Activated CD4-positive, alpha-beta T cell treated with anti-CD3 and anti-CD28 coated beads for 36 hours (primary cell): Measurements from ENCODE around the gene ACADVL. TPM values are rescaled to one million over a fixed set of nuclear protein-coding genes. Genes with fewer than 3 reads are reported as not detected.

Source experiments
- ATAC-seq: fragments of 200-7000 bp; cut with Tn5 transposase; one replicate; pipeline ENCODE4 v1.10.0; 2021; ENCODE audit warnings: mild to moderate bottlenecking, moderate library complexity
- CTCF ChIA-PET: fragments of 350-600 bp; sonication (Branson Sonifier 250); formaldehyde crosslinking; loops from one replicate; lab custom pipeline; 2021; ENCODE audit warnings: antibody characterized with exemption; lab: Charles Lee
- POLR2A ChIA-PET: fragments of 350-600 bp; sonication (Branson Sonifier 250); formaldehyde crosslinking; loops from one replicate; lab custom pipeline; 2021; ENCODE audit warnings: antibody characterized with exemption, inconsistent platforms; lab: Charles Lee
- DNase-seq: peaks from one replicate; pipeline ENCODE4 v3.0.0-alpha.2; 2020
- H3K27ac Mint-ChIP-seq: one replicate; pipeline ENCODE4 v1.8.0; 2021; ENCODE audit warnings: mixed read lengths
- H3K27me3 Mint-ChIP-seq: one replicate; pipeline ENCODE4 v1.8.0; 2021; ENCODE audit warnings: mixed read lengths
- H3K36me3 Mint-ChIP-seq: one replicate; pipeline ENCODE4 v1.8.0; 2021; ENCODE audit warnings: low read depth, mixed read lengths
- H3K4me1 Mint-ChIP-seq: one replicate; pipeline ENCODE4 v1.8.0; 2021; ENCODE audit warnings: mixed read lengths
- H3K4me3 Mint-ChIP-seq: one replicate; pipeline ENCODE4 v1.8.0; 2021; ENCODE audit warnings: mild to moderate bottlenecking, moderate library complexity, mixed read lengths
- H3K9me3 Mint-ChIP-seq: one replicate; pipeline ENCODE4 v1.8.0; 2021; ENCODE audit warnings: low read depth, mixed read lengths
- intact Hi-C, 2 experiments: fragments of 100-400 bp; cut with DNase I in 1 of 2; cut with micrococcal nuclease in 1 of 2; formaldehyde crosslinking; loops; one replicate each; pipeline versions ENCODE4 v1.14.2 to v1.15.1; 2022 to 2024; cut with DNase I, micrococcal nuclease
- total RNA-seq, 2 experiments: library from RNA; stranded (reverse); gene quantifications; one replicate each; pipeline ENCODE4 v1.2.3, GENCODE V29; 2021

The ACADVL gene
- total RNA-seq, 2 experiments from 2014 or later, result 263 to 345 TPM

GRCh38 chr17:7224661-7225111, 4.9 kb downstream of the ACADVL start:
- DNase-seq (no peak), ATAC-seq (no peak)
- POLR2A ChIA-PET, result no interaction called here
- H3K4me3 Mint-ChIP-seq, result no peak overlapping the region
- CTCF ChIA-PET, result interaction anchor here (0.6 kb wide), 1 partner anchor 10 kb away, joined by 3 read pairs; no protein-coding TSS in a partner anchor
- no peaks in the 10 kb centered on the region for H3K27me3 Mint-ChIP-seq
- H3K9me3 Mint-ChIP-seq, result no peaks in the 10 kb centered on the region
- H3K4me1 Mint-ChIP-seq, result peaks cover 14% of the 10 kb centered on the region
- intact Hi-C loops, result no loop called here
- H3K36me3 Mint-ChIP-seq, result peaks cover 42% of the 10 kb centered on the region
- no peak overlapping the region for H3K27ac Mint-ChIP-seq

GRCh38 chr17:7225711-7226331, 6.1 kb downstream of the ACADVL start:
- Mint-ChIP-seq H3K27ac (no peak overlapping the region), H3K36me3 (peaks cover 41% of the 10 kb centered on the region), H3K4me3 (no peak overlapping the region), H3K9me3 (no peaks in the 10 kb centered on the region), H3K27me3 (no peaks in the 10 kb centered on the region), H3K4me1 (peaks cover 8% of the 10 kb centered on the region)
- intact Hi-C loops, result no loop called here
- ATAC-seq (no peak), DNase-seq (no peak)
- ChIA-PET POLR2A (no interaction called here), CTCF (no interaction called here)

GRCh38 chr17:7226721-7227710, 7.3 kb downstream of the ACADVL start:
- Mint-ChIP-seq H3K4me3 (no peak overlapping the region), H3K27ac (no peak overlapping the region), H3K36me3 (peaks cover 40% of the 10 kb centered on the region), H3K9me3 (no peaks in the 10 kb centered on the region), H3K4me1 (peaks cover 14% of the 10 kb centered on the region), H3K27me3 (no peaks in the 10 kb centered on the region)
- POLR2A ChIA-PET, result no interaction called here
- no peak for DNase-seq
- intact Hi-C loops, result no loop called here
- ATAC-seq, result no peak
- CTCF ChIA-PET, result no interaction called here

- Mint-ChIP-seq H3K4me1 (peaks cover 24% of the 10 kb centered on the region), H3K36me3 (peaks cover 36% of the 10 kb centered on the region), H3K27me3 (no peaks in the 10 kb centered on the region), H3K27ac (no peak overlapping the region), H3K9me3 (no peaks in the 10 kb centered on the region), H3K4me3 (no peak overlapping the region)
- CTCF ChIA-PET, result no interaction called here
- ATAC-seq (no peak), DNase-seq (no peak)
- intact Hi-C loops, result no loop called here
- POLR2A ChIA-PET, result no interaction called here
Measured at GRCh38 chr17:7228920-7229319, 9.2 kb downstream of the ACADVL start.

GRCh38 chr17:7229504-7229903, 9.8 kb downstream of the ACADVL start:
- DNase-seq, result no peak
- H3K27me3 Mint-ChIP-seq, result no peaks in the 10 kb centered on the region
- H3K27ac Mint-ChIP-seq, result no peak overlapping the region
- no peak for ATAC-seq
- POLR2A ChIA-PET, result no interaction called here
- H3K4me1 Mint-ChIP-seq, result peaks cover 26% of the 10 kb centered on the region
- peaks cover 34% of the 10 kb centered on the region for H3K36me3 Mint-ChIP-seq
- CTCF ChIA-PET, result interaction anchor here (1.5 kb wide), 1 partner anchor 9 kb away, joined by 6 read pairs; no protein-coding TSS in a partner anchor
- intact Hi-C loops, result no loop called here
- no peak overlapping the region for H3K4me3 Mint-ChIP-seq
- no peaks in the 10 kb centered on the region for H3K9me3 Mint-ChIP-seq

GRCh38 chr17:7232114-7232513, 12.4 kb downstream of the ACADVL start:
- H3K9me3 Mint-ChIP-seq, result no peaks in the 10 kb centered on the region
- H3K27ac Mint-ChIP-seq, result no peak overlapping the region
- ATAC-seq (no peak), DNase-seq (no peak)
- peak overlapping the region; percentile 97 for H3K4me3 Mint-ChIP-seq
- ChIA-PET POLR2A (no interaction called here), CTCF (interaction anchor here (0.6 to 4.0 kb wide), 3 partner anchors 11 to 427 kb away, joined by 3 to 25 read pairs (median 4); partner anchors contain the start of genes ACADVL and DLG4)
- peaks cover 53% of the 10 kb centered on the region for H3K36me3 Mint-ChIP-seq
- intact Hi-C loops, result no loop called here
- H3K27me3 Mint-ChIP-seq, result no peaks in the 10 kb centered on the region
- H3K4me1 Mint-ChIP-seq, result peaks cover 51% of the 10 kb centered on the region

- POLR2A ChIA-PET, result interaction anchor here (0.5 to 1.5 kb wide), 3 partner anchors 13 to 186 kb away, joined by 4 to 7 read pairs (median 4); partner anchors contain the start of genes ACADVL and DLG4
- no peak for DNase-seq
- CTCF ChIA-PET, result interaction anchor here (1.2 to 4.0 kb wide), 2 partner anchors 9 to 12 kb away, joined by 3 to 25 read pairs; partner anchors contain the start of genes ACADVL, DLG4 and GABARAP
- Mint-ChIP-seq H3K27me3 (no peaks in the 10 kb centered on the region), H3K36me3 (peaks cover 48% of the 10 kb centered on the region), H3K4me3 (peak overlapping the region; percentile 97), H3K4me1 (peaks cover 51% of the 10 kb centered on the region), H3K27ac (peak overlapping the region; percentile 91), H3K9me3 (no peaks in the 10 kb centered on the region)
- intact Hi-C loops, result loop anchor here (1.0 kb wide), 4 partner anchors 14 to 48 kb away; partner anchors contain the start of genes ACADVL (in 2 of the 2), DLG4 (in 2 of the 2), ELP5 (in 1 of the 2) and SLC2A4 (in 1 of the 2)
- ATAC-seq, result no peak
Measured at GRCh38 chr17:7233701-7234082, 14.0 kb downstream of the ACADVL start.

GRCh38 chr17:7234083-7234951, 14.6 kb downstream of the ACADVL start, which contains the start of gene DVL2:
DVL2 (minus strand) TSS chr17:7234517; CDS start chr17:7234262, 255 bp downstream.
- H3K27ac Mint-ChIP-seq, result peak within 1 kb of the TSS; percentile 91
- peak within 1 kb of the TSS; percentile 97 for H3K4me3 Mint-ChIP-seq
- H3K4me1 Mint-ChIP-seq, result peaks cover 49% of the 10 kb centered on the region
- no peaks in the 10 kb centered on the region for H3K9me3 Mint-ChIP-seq
- H3K36me3 Mint-ChIP-seq, result peaks cover 42% of the 10 kb centered on the region
- intact Hi-C loops, result loop anchor here (1.0 kb wide), 4 partner anchors 15 to 47 kb away; partner anchors contain the start of genes ACADVL (in 2 of the 2), DLG4 (in 2 of the 2), ELP5 (in 1 of the 2) and SLC2A4 (in 1 of the 2)
- H3K27me3 Mint-ChIP-seq, result no peaks in the 10 kb centered on the region
- ATAC-seq (peak; percentile 40), DNase-seq (peak; percentile 97)
- ChIA-PET POLR2A (interaction anchor here (0.5 to 1.5 kb wide), 3 partner anchors 13 to 187 kb away, joined by 4 to 7 read pairs (median 4); partner anchors contain the start of genes ACADVL and DLG4), CTCF (interaction anchor here (0.6 to 4.0 kb wide), 4 partner anchors 8 to 679 kb away, joined by 3 to 25 read pairs (median 3); partner anchors contain the start of genes ACADVL, DLG4, GABARAP and TP53)

- intact Hi-C loops, result loop anchor here in 1 of 2 experiments (5.0 kb wide), 1 partner anchor 606 kb away; no protein-coding TSS in a partner anchor
Measured at GRCh38 chr17:7235693-7236665, 16.2 kb downstream of the ACADVL start.

More at GRCh38 chr17:7235693-7236665, 16.2 kb downstream of the ACADVL start:
- DNase-seq (peak; percentile 44), ATAC-seq (no peak)
- peaks cover 61% of the 10 kb centered on the region for H3K4me1 Mint-ChIP-seq
- H3K27me3 Mint-ChIP-seq, result no peaks in the 10 kb centered on the region
- H3K4me3 Mint-ChIP-seq, result peak overlapping the region; percentile 97
- CTCF ChIA-PET, result interaction anchor here (0.7 to 4.0 kb wide), 4 partner anchors 15 to 190 kb away, joined by 3 to 25 read pairs (median 4); partner anchors contain the start of genes ACADVL and DLG4
- H3K27ac Mint-ChIP-seq, result peak overlapping the region; percentile 69
- H3K36me3 Mint-ChIP-seq, result peaks cover 39% of the 10 kb centered on the region
- POLR2A ChIA-PET, result interaction anchor here (0.6 kb wide), 1 partner anchor 164 kb away, joined by 5 read pairs; no protein-coding TSS in a partner anchor
- no peaks in the 10 kb centered on the region for H3K9me3 Mint-ChIP-seq
